WTC11 (cell line): ENCODE measurements around the gene PTPRN2. TPM values are rescaled to one million over a fixed set of nuclear protein-coding genes. Genes with fewer than 3 reads are reported as not detected.

Source experiments
- ATAC-seq: fragments of 200-7000 bp; cut with Tn5 transposase; 2 replicates; pipeline ENCODE4 v1.10.0; 2021; ENCODE audit warnings: mild to moderate bottlenecking, moderate library complexity
- CTCF ChIA-PET: fragments of 300-600 bp; sonication (Branson Sonifier 250); formaldehyde crosslinking; loops from one replicate; lab custom pipeline; 2021; ENCODE audit warnings: antibody characterized with exemption; lab: Charles Lee
- POLR2A ChIA-PET: fragments of 350-600 bp; sonication (Branson Sonifier 250); formaldehyde crosslinking; loops from one replicate; lab custom pipeline; 2021; ENCODE audit warnings: antibody characterized with exemption; lab: Charles Lee
- DNase-seq: peaks from one replicate; pipeline ENCODE4 v3.0.0; 2021; ENCODE audit warnings: low spot score
- H3K27ac Mint-ChIP-seq: 2 replicates; pipeline ENCODE4 v1.8.0; 2021; ENCODE audit warnings: mixed read lengths
- H3K27me3 Mint-ChIP-seq: 2 replicates; pipeline ENCODE4 v1.8.0; 2021; ENCODE audit warnings: low read depth, mild to moderate bottlenecking, moderate library complexity, mixed read lengths
- H3K36me3 Mint-ChIP-seq: 2 replicates; pipeline ENCODE4 v1.8.0; 2021; ENCODE audit warnings: mixed read lengths
- H3K4me1 Mint-ChIP-seq: 2 replicates; pipeline ENCODE4 v1.8.0; 2022; ENCODE audit warnings: mixed read lengths
- H3K4me3 Mint-ChIP-seq: 2 replicates; pipeline ENCODE4 v1.8.0; 2021; ENCODE audit warnings: mild to moderate bottlenecking, moderate library complexity, mixed read lengths
- H3K9me3 Mint-ChIP-seq: 2 replicates; pipeline ENCODE4 v1.8.0; 2021; ENCODE audit warnings: mixed read lengths
- CTCF ChIP-seq: fragments of 200-600 bp; IDR thresholded peaks from 2 replicates; pipeline ENCODE4 v1.8.0; 2022; ENCODE audit warnings: antibody characterized with exemption
- E2F5 ChIP-seq: sonication (generic); formaldehyde crosslinking; IDR thresholded peaks from 2 replicates; pipeline ENCODE4 v1.8.1; 2022; ENCODE audit warnings: mild to moderate bottlenecking, moderate library complexity, missing genetic modification reagents
- FOXK1 ChIP-seq: sonication (generic); formaldehyde crosslinking; IDR thresholded peaks from 2 replicates; pipeline ENCODE4 v1.8.0; 2022; ENCODE audit warnings: mild to moderate bottlenecking, moderate library complexity, missing genetic modification reagents
- GTF2I ChIP-seq: fragments of 250-450 bp; sonication (Bioruptor Pico); conservative IDR thresholded peaks from 2 replicates; pipeline ENCODE4 v1.4.0; 2021; ENCODE audit warnings: mild to moderate bottlenecking
- KAT7 ChIP-seq: sonication (generic); formaldehyde crosslinking; IDR thresholded peaks from 2 replicates; pipeline ENCODE4 v1.8.1; 2023; ENCODE audit warnings: missing genetic modification reagents, mild to moderate bottlenecking, borderline replicate concordance
- NFE2L1 ChIP-seq: sonication (generic); formaldehyde crosslinking; IDR thresholded peaks from 2 replicates; pipeline ENCODE4 v1.8.1; 2023; ENCODE audit warnings: missing genetic modification reagents
- PREB ChIP-seq: sonication (generic); formaldehyde crosslinking; IDR thresholded peaks from 2 replicates; pipeline ENCODE4 v1.8.1; 2022; ENCODE audit warnings: mild to moderate bottlenecking, missing genetic modification reagents, moderate library complexity, borderline replicate concordance
- STAT6 ChIP-seq: sonication (generic); formaldehyde crosslinking; conservative IDR thresholded peaks from 2 replicates; pipeline ENCODE4 v1.8.1; 2023; ENCODE audit warnings: mild to moderate bottlenecking, low read depth, missing genetic modification reagents, moderate library complexity
- TP53 ChIP-seq: sonication (generic); formaldehyde crosslinking; IDR thresholded peaks from 2 replicates; pipeline ENCODE4 v1.8.1; 2023; ENCODE audit warnings: mild to moderate bottlenecking, missing genetic modification reagents
- USF1 ChIP-seq: sonication (generic); formaldehyde crosslinking; IDR thresholded peaks from 2 replicates; pipeline ENCODE4 v1.8.0; 2022; ENCODE audit warnings: mild to moderate bottlenecking, missing genetic modification reagents
- ZNF317 ChIP-seq: sonication (generic); formaldehyde crosslinking; IDR thresholded peaks from 2 replicates; pipeline ENCODE4 v1.8.1; 2023; ENCODE audit warnings: low read depth, mild to moderate bottlenecking, moderate library complexity, missing genetic modification reagents, borderline replicate concordance
- ZNF425 ChIP-seq: fragments of 250-450 bp; sonication (Bioruptor Pico); conservative IDR thresholded peaks from 2 replicates; pipeline ENCODE4 v1.9.0; 2021; ENCODE audit warnings: mild to moderate bottlenecking
- ZSCAN18 ChIP-seq: fragments of 250-450 bp; sonication (Bioruptor Pico); IDR thresholded peaks from 2 replicates; pipeline ENCODE4 v2.1.2; 2022; ENCODE audit warnings: mild to moderate bottlenecking, moderate library complexity
- total RNA-seq: library from RNA; stranded (reverse); gene quantifications from 3 replicates; pipeline ENCODE4 v1.2.3, GENCODE V29; 2021

PTPRN2 gene
- total RNA-seq, 1 experiment from 2014 or later = 4.7 TPM

- no peak for TF ChIP-seq PREB
Observed at GRCh38 chr7:157573244-157573643, 1014.4 kb downstream of the PTPRN2 start (continued).

GRCh38 chr7:157572622-157573021 is 1015.0 kb downstream of the PTPRN2 start:
- DNase-seq = no peak
- CTCF ChIA-PET = no interaction called here
- POLR2A ChIA-PET = no interaction called here
- Mint-ChIP-seq H3K9me3 (0 out of 2 replicates have a peak, but pooled peaks cover 3% of the 10 kb centered on the region), H3K27ac (no peak overlapping the region), H3K36me3 (no peaks in the 10 kb centered on the region), H3K27me3 (peaks cover 71% of the 10 kb centered on the region), H3K4me3 (no peak overlapping the region), H3K4me1 (peaks cover 14% of the 10 kb centered on the region)
- TF ChIP-seq TP53 (CRISPR knock-in tag) (no peak), USF1 (no peak), STAT6 (CRISPR knock-in tag) (no peak), FOXK1 (CRISPR knock-in tag) (no peak), E2F5 (CRISPR knock-in tag) (no peak), ZNF317 (no peak), KAT7 (CRISPR knock-in tag) (no peak), PREB (no peak), CTCF (no peak), NFE2L1 (CRISPR knock-in tag) (no peak), ZSCAN18 (CRISPR knock-in tag) (no peak), GTF2I (no peak), ZNF425 (CRISPR knock-in tag) (no peak)
- no peak for ATAC-seq
